ENCODE results near the gene INSC.

INSC gene

DNA sequence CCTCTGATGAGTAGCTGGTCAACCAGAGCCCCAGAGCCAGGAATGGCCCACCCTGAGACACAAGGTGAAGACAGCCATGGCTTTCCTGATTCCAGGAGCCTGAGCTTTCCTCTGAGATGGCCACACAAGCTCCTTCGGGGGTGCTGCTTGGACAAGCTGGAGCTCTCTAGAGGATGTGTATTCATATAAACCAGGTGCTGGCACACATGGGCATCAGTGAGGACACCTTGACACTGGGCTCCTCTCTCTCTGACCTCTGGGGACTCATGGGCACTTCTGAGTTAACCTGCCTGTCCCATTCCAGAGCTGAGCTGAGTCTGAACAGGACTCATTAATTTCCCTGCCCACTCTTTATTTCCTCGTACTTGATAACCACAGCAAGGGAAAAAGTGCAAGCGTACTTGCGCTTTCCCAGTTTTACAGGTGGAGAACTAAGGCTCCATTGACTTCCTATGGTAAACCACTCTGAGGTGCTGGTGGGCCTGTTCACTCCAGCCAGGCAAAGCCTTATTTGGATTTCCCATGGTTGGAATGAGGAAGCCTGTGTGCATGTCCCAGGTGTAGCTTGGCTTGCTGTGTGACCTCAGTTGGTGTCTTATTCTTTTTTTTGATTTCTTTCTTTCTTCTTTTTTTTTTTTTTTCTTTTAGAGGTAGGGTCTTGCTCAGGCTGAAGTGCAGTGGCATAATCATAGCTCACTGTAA lies 25.4 kb downstream of the INSC start:
- TF ChIP-seq CTCF (IDR thresholded peaks at IDR 0.05; ENCODE audit: insufficient read depth, low read depth, low read length, missing control alignments): no peak
- no peak for DNase-seq (ENCODE audit: low read depth)
- H3K4me3 ChIP-seq (ENCODE audit: low read length): no peak overlapping the region

- TF ChIP-seq CTCF (IDR thresholded peaks at IDR 0.05; ENCODE audit: insufficient read depth, low read depth, low read length, missing control alignments): no peak
- DNase-seq (ENCODE audit: low read depth): no peak
- no peak overlapping the region for H3K4me3 ChIP-seq (ENCODE audit: low read length)
Observed at GRCh38 chr11:15141381-15141780, 26.7 kb downstream of the INSC start.

DNA sequence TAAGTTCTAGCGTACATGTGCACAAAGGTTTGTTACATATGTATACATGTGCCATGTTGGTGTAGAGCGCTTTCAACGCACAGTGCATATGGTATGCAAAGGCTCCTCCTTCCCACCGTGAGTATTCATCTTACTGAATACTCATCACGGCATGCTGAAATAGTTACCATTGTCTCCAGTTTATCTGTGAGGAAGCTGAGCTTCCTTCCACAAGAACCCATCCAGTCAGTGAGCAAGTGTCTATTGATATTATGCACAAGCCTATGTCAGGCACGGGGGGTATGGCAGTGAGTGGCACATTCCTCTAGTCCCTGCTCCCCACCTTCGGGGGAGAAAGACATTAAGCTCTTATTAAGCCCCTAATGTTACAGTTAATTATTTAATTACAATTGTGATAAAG lies 28.1 kb downstream of the INSC start:
- no peak for DNase-seq (ENCODE audit: low read depth)
- no peak for TF ChIP-seq CTCF (IDR thresholded peaks at IDR 0.05; ENCODE audit: insufficient read depth, low read depth, low read length, missing control alignments)
- no peak overlapping the region for H3K4me3 ChIP-seq (ENCODE audit: low read length)

- TF ChIP-seq CTCF (IDR thresholded peaks at IDR 0.05; ENCODE audit: insufficient read depth, low read depth, low read length, missing control alignments): no peak
- no peak overlapping the region for H3K4me3 ChIP-seq (ENCODE audit: low read length)
- no peak for DNase-seq (ENCODE audit: low read depth)
Observed at GRCh38 chr11:15143855-15144254, 29.1 kb downstream of the INSC start.

DNA sequence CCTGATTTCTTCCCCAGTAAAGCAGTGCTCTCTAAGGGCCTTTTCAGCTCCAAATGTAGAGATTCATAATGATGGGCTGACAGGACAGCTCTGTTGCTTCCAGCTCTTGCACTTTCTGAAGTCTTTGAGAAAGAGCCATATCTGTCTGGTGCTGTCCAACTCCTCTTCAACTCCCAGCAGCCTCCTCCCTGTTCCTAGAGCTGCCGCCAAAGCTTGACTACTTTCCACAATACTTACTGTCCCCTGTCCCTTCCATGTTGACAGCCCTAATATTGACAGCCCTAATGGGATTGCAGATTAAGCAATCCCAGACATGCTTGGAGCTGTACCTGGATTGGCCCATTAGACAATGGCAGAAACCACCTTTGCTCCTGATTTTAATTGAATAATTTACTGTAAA lies 29.6 kb downstream of the INSC start:
- no peak for TF ChIP-seq CTCF (IDR thresholded peaks at IDR 0.05; ENCODE audit: insufficient read depth, low read depth, low read length, missing control alignments)
- DNase-seq (ENCODE audit: low read depth): no peak
- no peak overlapping the region for H3K4me3 ChIP-seq (ENCODE audit: low read length)

- TF ChIP-seq CTCF (IDR thresholded peaks at IDR 0.05; ENCODE audit: insufficient read depth, low read depth, low read length, missing control alignments): no peak
- no peak for DNase-seq (ENCODE audit: low read depth)
- H3K4me3 ChIP-seq (ENCODE audit: low read length): no peak overlapping the region
Observed at GRCh38 chr11:15145151-15145550, 30.4 kb downstream of the INSC start.

DNA sequence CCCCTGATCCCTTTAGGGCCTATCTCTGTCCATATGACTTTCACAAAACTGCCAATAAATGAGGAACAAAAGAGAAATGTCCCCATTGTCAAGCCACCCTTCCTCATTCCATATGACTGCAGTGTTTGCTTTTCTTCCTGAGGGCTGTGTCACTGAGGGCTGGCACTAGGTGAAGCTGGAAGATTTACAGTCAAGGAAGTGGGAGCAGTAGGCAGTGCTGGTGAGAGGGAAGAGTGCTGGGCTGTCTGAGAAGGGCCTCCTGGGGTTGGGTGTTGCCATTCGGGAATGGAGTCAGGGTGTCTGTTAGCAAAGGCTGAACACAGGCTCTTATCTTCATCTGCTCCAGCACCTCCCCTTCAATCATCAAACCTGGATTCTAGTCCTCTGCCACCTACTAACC lies 30.9 kb downstream of the INSC start:
- no peak overlapping the region for H3K4me3 ChIP-seq (ENCODE audit: low read length)
- DNase-seq (ENCODE audit: low read depth): no peak
- no peak for TF ChIP-seq CTCF (IDR thresholded peaks at IDR 0.05; ENCODE audit: insufficient read depth, low read depth, low read length, missing control alignments)

All from epithelial cell of esophagus (primary cell).